Stimulated activated naive B cell treated with anti-CD40 and anti-IgM and Interleukin-4, amounts not matched to agents 10 μg/mL and 1 μg/mL and 100 μg/mL, for 72 hours (primary cell): Measurements from ENCODE around the gene PPCDC.
"Not testable (repeated sequence)": the region's sequence is repeated elsewhere in the genome, so short reads cannot be mapped to it uniquely, and the experiment has no call there.

Experiments
- ATAC-seq, 2 donors: fragments of 150-1000 bp; cut with Tn5 transposase; replicated peaks; 2 replicates each; pipeline ENCODE4 v1.10.0; 2021; ENCODE audit warnings: moderate library complexity in 1 of 2
- DNase-seq: peaks from one replicate; pipeline ENCODE4 v3.0.0; 2021
- H3K27ac Mint-ChIP-seq: one replicate; pipeline ENCODE4 v1.8.0; 2022; ENCODE audit warnings: mild to moderate bottlenecking, mixed read lengths
- H3K27me3 Mint-ChIP-seq, 2 donors: one replicate each; pipeline ENCODE4 v1.8.0; 2022; ENCODE audit warnings: mixed read lengths in 2 of 2
- H3K36me3 Mint-ChIP-seq, 2 donors: one replicate each; pipeline ENCODE4 v1.8.0; 2022; ENCODE audit warnings: mixed read lengths in 2 of 2, mild to moderate bottlenecking in 1 of 2
- H3K4me1 Mint-ChIP-seq, 2 donors: one replicate each; pipeline ENCODE4 v1.8.0; 2022; ENCODE audit warnings: mixed read lengths in 2 of 2, mild to moderate bottlenecking in 1 of 2
- H3K4me3 Mint-ChIP-seq, 2 donors: one replicate each; pipeline ENCODE4 v1.8.0; 2022; ENCODE audit warnings: mild to moderate bottlenecking in 2 of 2, mixed read lengths in 2 of 2, moderate library complexity in 1 of 2
- H3K9me3 Mint-ChIP-seq, 2 donors: one replicate each; pipeline ENCODE4 v1.8.0; 2022; ENCODE audit warnings: mixed read lengths in 2 of 2, mild to moderate bottlenecking in 1 of 2

The PPCDC gene

GRCh38 chr15:75076277-75076676, 52.9 kb downstream of the PPCDC start:
- peaks cover 7% of the 10 kb centered on the region in 2 donors for H3K9me3 Mint-ChIP-seq
- no peak overlapping the region for H3K27ac Mint-ChIP-seq
- no peak overlapping the region for H3K4me3 Mint-ChIP-seq
- ATAC-seq (no peak), DNase-seq (no peak)
- peaks cover 10 to 21% of the 10 kb centered on the region in 2 donors for H3K4me1 Mint-ChIP-seq
- peaks cover 4 to 9% of the 10 kb centered on the region in 2 donors for H3K36me3 Mint-ChIP-seq
- H3K27me3 Mint-ChIP-seq: peaks cover 4 to 5% of the 10 kb centered on the region in 2 donors

GRCh38 chr15:75077551-75077961, 54.2 kb downstream of the PPCDC start:
- H3K9me3 Mint-ChIP-seq, H3K4me3 Mint-ChIP-seq, DNase-seq, H3K36me3 Mint-ChIP-seq, H3K27me3 Mint-ChIP-seq, H3K27ac Mint-ChIP-seq: not testable (repeated sequence)
- H3K4me1 Mint-ChIP-seq: peaks cover 6 to 16% of the 10 kb centered on the region in 2 donors
- ATAC-seq: peak; percentile 87 to 92

- ATAC-seq: no peak
- no peak for DNase-seq
- Mint-ChIP-seq H3K4me1 (peaks cover 6 to 16% of the 10 kb centered on the region in 2 donors), H3K27ac (no peak overlapping the region), H3K9me3 (peaks cover 9 to 15% of the 10 kb centered on the region in 2 donors), H3K4me3 (no peak overlapping the region), H3K27me3 (peaks cover 14 to 16% of the 10 kb centered on the region in 2 donors), H3K36me3 (peaks cover 2 to 13% of the 10 kb centered on the region in 2 donors)
These were observed 57.8 kb downstream of the PPCDC start for GRCh38 chr15:75081150-75081549.

- Mint-ChIP-seq H3K9me3 (peaks cover 18 to 26% of the 10 kb centered on the region in 2 donors), H3K4me3 (no peak overlapping the region), H3K36me3 (peaks cover 12 to 24% of the 10 kb centered on the region in 2 donors), H3K27me3 (peaks cover 21 to 22% of the 10 kb centered on the region in 2 donors), H3K4me1 (peaks cover 5 to 10% of the 10 kb centered on the region in 2 donors), H3K27ac (no peak overlapping the region)
- no peak for ATAC-seq
- DNase-seq: no peak
These were observed 59.3 kb downstream of the PPCDC start for GRCh38 chr15:75082689-75083088.

GRCh38 chr15:75085708-75086107, 62.3 kb downstream of the PPCDC start:
- H3K36me3 Mint-ChIP-seq: peaks cover 12 to 24% of the 10 kb centered on the region in 2 donors
- H3K4me1 Mint-ChIP-seq, DNase-seq, H3K4me3 Mint-ChIP-seq, ATAC-seq, H3K27ac Mint-ChIP-seq: not testable (repeated sequence)
- H3K27me3 Mint-ChIP-seq: peaks cover 30 to 35% of the 10 kb centered on the region in 2 donors
- peaks cover 18 to 26% of the 10 kb centered on the region in 2 donors for H3K9me3 Mint-ChIP-seq

- no peak for ATAC-seq
- H3K4me3 Mint-ChIP-seq: no peak overlapping the region
- H3K36me3 Mint-ChIP-seq: peaks cover 12 to 24% of the 10 kb centered on the region in 2 donors
- no peak for DNase-seq
- no peak overlapping the region for H3K27ac Mint-ChIP-seq
- H3K27me3 Mint-ChIP-seq: peaks cover 23 to 32% of the 10 kb centered on the region in 2 donors
- peaks cover 19 to 24% of the 10 kb centered on the region in 2 donors for H3K9me3 Mint-ChIP-seq
- peaks cover 2 to 9% of the 10 kb centered on the region in 2 donors for H3K4me1 Mint-ChIP-seq
These were observed 66.3 kb downstream of the PPCDC start for GRCh38 chr15:75089456-75090387.

- peaks cover 7 to 15% of the 10 kb centered on the region in 2 donors for H3K4me1 Mint-ChIP-seq
- H3K36me3 Mint-ChIP-seq: peaks cover 12 to 17% of the 10 kb centered on the region in 2 donors
- peaks cover 17 to 25% of the 10 kb centered on the region in 2 donors for H3K27me3 Mint-ChIP-seq
- ATAC-seq (no peak), DNase-seq (no peak)
- H3K4me3 Mint-ChIP-seq: no peak overlapping the region
- H3K27ac Mint-ChIP-seq: no peak overlapping the region
- H3K9me3 Mint-ChIP-seq: peaks cover 15 to 18% of the 10 kb centered on the region in 2 donors
These were observed 67.0 kb downstream of the PPCDC start for GRCh38 chr15:75090388-75090734.

- ATAC-seq: peak; percentile 59 to 81
- no peak overlapping the region for H3K4me3 Mint-ChIP-seq
- peaks cover 4 to 7% of the 10 kb centered on the region in 2 donors for H3K36me3 Mint-ChIP-seq
- H3K27ac Mint-ChIP-seq: no peak overlapping the region
- H3K4me1 Mint-ChIP-seq: peaks cover 15 to 27% of the 10 kb centered on the region in 2 donors
- H3K9me3 Mint-ChIP-seq: peaks cover 4% of the 10 kb centered on the region in 2 donors
- DNase-seq: no peak
- peaks cover 11 to 17% of the 10 kb centered on the region in 2 donors for H3K27me3 Mint-ChIP-seq
These were observed 68.4 kb downstream of the PPCDC start for GRCh38 chr15:75091814-75092213.

- H3K36me3 Mint-ChIP-seq, H3K9me3 Mint-ChIP-seq: not testable (repeated sequence)
- H3K4me3 Mint-ChIP-seq: peak overlapping the region in 1 of 2 donors; percentile 28
- peaks cover 21 to 36% of the 10 kb centered on the region in 2 donors for H3K4me1 Mint-ChIP-seq
- H3K27me3 Mint-ChIP-seq: peaks cover 18 to 22% of the 10 kb centered on the region in 2 donors
- DNase-seq (peak; percentile 37), ATAC-seq (peak; percentile 53 to 71)
- peak overlapping the region; percentile 42 for H3K27ac Mint-ChIP-seq
These were observed 71.6 kb downstream of the PPCDC start for GRCh38 chr15:75094961-75095478.

GRCh38 chr15:75095594-75095993, 72.2 kb downstream of the PPCDC start:
- H3K4me3 Mint-ChIP-seq: peak overlapping the region in 1 of 2 donors; percentile 3
- H3K27me3 Mint-ChIP-seq: peaks cover 12 to 18% of the 10 kb centered on the region in 2 donors
- H3K4me1 Mint-ChIP-seq: peaks cover 21 to 32% of the 10 kb centered on the region in 2 donors
- peaks cover 0 to 3% of the 10 kb centered on the region in 2 donors for H3K36me3 Mint-ChIP-seq
- H3K9me3 Mint-ChIP-seq: peaks cover 0 to 1% of the 10 kb centered on the region in 2 donors
- ATAC-seq: peak; percentile 53 to 56
- H3K27ac Mint-ChIP-seq: no peak overlapping the region
- DNase-seq: no peak

GRCh38 chr15:75097939-75098338, 74.5 kb downstream of the PPCDC start:
- ATAC-seq: no peak
- peaks cover 0 to 3% of the 10 kb centered on the region in 2 donors for H3K36me3 Mint-ChIP-seq
- DNase-seq: no peak
- no peak overlapping the region for H3K27ac Mint-ChIP-seq
- peaks cover 18 to 22% of the 10 kb centered on the region in 2 donors for H3K27me3 Mint-ChIP-seq
- H3K4me3 Mint-ChIP-seq: no peak overlapping the region
- H3K9me3 Mint-ChIP-seq: no peaks in the 10 kb centered on the region
- H3K4me1 Mint-ChIP-seq: peaks cover 21 to 32% of the 10 kb centered on the region in 2 donors

GRCh38 chr15:75098404-75098803, 75.0 kb downstream of the PPCDC start:
- no peak for DNase-seq
- Mint-ChIP-seq H3K9me3 (no peaks in the 10 kb centered on the region), H3K27ac (no peak overlapping the region), H3K4me3 (no peak overlapping the region), H3K36me3 (peaks cover 0 to 3% of the 10 kb centered on the region in 2 donors), H3K27me3 (peaks cover 23 to 27% of the 10 kb centered on the region in 2 donors), H3K4me1 (peaks cover 21 to 32% of the 10 kb centered on the region in 2 donors)
- ATAC-seq: no peak
